HG03520 (cell line): ENCODE measurements around the gene NPPC.
"Not testable (repeated sequence)": the region's sequence is repeated elsewhere in the genome, so short reads cannot be mapped to it uniquely, and the experiment has no call there.

Experiments
- ATAC-seq: cut with Tn5 transposase; IDR thresholded peaks from one replicate; pipeline ENCODE4 v1.9.1; 2021; ENCODE audit warnings: mild to moderate bottlenecking, moderate library complexity; ENCODE audit not compliant: unreplicated experiment

The NPPC gene

DNA sequence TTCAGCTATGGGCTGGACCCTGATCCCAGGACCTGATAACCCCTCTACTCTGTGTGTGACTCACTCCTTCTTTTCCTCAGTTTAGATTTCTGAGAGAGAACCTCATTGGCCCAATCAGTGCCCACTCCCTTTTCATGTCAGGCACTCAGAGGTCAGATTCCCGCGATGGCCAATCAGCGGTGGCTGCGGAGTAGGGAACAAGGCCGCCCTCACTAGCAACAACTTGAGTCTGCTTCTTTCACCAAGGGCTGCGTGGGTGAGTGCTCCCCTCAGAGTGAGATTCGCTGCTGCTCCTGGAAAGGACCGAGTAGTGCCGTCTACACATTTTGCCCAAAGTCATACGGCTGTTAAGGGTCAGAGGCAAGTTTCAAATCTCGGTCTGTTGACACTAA, 34.7 kb downstream of the NPPC start:
- no peak for ATAC-seq

DNA sequence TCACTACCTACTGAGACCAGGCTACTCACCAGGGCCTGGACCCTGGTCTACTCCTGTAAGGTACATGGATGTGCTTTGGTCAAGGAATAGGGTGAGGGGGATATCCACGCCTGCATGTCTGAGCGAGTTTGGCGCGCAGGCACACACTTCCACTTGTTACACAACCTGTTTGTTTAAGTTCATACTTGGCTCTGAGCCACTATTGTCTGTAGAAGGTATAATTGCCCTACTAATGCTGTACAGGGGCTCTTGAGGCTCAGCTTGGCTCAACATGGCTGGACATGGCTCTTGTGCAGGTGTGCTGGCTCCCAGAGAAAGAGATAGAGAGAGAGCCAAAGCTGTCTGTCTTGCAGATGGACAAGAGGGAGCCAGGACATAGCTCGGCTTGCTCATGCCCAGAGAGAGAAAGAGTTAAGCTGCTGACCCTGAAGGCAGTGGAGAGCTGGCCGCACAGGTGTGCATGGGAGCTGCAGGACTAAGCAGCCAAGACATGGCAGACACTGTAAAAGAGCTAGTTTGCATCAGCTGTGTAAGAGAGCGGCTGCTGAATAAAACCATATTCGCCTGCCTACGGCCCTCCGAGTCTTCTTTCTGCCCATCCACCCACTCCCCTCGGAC, 35.2 kb downstream of the NPPC start:
- ATAC-seq, result no peak

DNA sequence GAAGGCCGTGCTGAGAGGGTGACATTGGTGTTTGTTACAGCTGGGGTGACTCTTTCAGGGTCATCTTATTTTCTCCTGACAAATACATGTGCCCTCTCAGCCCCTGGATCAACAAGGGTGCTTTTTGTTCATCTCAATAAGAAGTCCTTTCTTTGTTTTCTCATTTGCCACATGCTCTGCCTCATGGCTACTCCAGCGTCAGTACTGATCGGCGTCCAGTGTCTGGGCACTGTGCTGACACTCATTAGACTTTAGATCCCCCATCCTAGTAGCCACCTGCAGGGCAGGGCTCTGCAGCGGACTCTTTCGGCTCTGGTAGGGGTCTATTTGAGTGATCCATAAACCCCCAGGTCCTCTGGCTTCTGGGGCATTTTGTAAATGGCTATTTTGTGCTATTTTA, 38.4 kb downstream of the NPPC start:
- ATAC-seq, result no peak

DNA sequence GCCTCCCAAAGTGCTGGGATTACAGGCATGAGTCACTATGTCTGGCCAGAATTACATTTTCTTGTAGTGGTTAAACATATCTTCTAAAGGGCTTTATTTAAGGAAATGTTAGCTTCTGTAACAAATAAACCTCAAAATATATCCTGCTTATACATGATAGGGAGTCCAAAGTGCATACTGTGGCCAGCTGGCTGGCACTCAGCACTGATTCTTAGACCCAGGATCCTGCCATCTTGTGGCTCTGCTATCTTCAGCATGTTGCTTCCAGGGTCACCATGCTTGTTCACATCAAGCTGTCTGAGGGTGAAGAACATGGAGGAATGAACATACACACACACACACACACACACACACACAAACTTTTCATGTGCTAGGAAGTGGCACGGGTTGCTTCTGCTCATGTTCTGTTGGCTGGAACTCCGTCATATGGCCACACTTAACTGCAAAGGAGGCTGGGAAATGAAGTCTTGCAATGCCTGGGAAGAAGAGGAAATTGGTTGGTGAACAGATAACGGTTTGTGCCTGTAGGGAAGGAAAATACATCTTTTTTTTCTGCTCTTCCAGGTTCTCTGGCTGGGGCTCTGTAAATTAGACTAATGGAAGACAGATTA, 40.0 kb downstream of the NPPC start:
- ATAC-seq, result no peak

DNA sequence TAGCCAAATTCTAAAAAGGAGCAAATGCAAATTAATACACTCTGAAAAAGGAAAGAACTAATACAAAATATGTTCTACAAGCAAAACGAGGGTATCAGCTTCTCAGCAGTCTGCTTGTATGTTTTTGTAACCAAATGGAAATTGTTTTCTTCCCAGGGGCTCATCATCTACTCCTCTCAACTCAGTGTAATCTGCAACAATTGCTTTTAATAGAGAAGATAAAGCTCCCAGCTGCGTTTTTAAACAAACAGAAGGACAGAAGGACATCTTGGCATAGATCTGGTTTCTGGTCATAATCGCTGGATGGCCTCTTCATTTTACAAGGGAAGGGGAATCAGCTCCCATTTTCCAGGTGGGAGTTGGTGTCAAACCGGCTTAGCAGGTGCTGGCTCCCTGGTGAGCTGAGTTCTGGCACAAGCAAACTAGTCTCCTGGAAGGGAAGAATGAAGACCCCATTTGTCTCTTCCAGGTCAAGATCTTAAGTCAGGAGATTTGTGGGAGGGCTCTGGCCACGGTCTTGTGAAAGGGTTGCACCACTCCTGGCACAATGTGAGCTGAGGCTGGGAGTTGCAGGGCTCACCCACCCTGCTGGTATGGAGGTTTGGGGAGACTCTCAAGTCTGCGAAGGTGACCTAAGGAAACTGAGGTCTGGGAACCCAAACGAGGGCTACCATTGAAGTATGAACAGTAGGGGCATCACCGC, 41.6 kb downstream of the NPPC start:
- no peak for ATAC-seq

DNA sequence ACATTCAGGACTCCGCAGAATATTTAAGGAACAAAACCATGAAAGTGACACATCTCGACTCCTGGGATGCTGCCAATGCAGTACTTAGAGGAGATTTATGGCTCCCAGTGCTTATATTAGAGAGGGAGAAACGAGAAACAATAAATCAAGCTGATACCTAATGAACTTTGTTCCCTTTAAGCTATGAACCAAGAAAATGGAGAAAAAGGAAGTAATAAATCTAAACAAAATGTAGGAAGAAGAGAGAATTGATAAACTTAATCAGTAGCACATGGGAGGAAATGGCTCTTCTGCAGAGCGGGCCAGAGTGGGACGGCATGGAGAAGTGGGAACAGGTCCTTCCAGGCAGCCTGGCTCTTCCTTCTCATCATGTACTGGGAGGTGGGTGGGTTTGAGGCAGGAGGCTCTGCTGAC, 42.7 kb downstream of the NPPC start:
- ATAC-seq, result no peak

DNA sequence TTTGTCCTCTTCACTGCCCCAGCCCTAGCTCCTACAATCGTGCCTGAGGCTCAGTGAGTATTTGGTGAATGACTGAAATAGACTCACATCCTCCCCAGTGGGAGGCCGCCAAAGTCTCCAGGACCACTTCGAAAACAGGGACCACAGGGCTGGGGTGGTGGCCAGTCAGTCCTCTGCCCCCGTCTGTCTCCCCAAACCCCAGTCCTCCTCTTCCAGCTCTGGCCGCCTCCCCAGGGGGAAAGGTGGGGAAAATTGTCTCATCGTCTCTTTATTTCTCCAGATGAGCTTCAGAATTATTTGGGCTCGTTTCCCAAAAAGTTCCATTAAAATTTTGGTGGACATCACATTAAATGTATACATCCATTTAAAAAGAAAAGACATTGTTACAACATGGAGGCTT, 43.5 kb downstream of the NPPC start:
- no peak for ATAC-seq

DNA sequence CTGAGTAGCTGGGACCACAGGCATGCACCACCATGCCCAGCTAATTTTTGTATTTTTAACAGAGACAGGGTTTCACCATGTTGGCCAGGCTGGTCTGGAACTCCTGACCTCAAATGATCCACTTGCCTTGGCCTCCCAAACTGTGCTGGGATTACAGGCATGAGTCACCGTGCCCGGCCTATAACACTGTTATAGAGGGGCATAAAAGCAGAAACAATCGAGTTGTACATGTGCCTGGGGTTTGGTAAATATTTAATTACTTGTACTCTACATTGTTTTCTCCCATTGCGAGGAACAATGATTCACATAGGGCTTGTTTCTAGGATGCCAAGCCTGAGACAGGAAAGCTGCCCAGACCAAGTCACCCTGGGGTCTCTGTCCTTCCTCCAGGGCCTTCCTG, 45.8 kb downstream of the NPPC start:
- not testable (repeated sequence) for ATAC-seq

DNA sequence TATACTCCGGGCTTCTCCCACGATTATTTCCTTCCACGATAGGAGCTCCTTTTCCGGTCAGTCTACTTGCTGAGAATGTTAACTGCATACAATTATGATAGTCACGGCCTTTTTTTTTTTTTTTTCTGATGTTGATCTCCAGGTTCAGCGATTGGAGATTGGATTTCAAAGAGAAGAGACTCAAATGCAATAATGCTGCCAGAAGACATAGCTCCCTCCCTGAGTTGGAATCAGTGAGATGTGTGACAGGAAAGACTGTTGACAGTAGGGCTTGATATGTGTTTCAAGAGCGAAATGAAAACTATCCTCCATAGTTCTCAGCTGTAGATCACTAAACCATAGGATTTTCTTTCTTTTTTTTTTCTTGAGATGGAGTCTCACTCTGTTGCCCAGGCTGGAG, 47.0 kb downstream of the NPPC start:
- no peak for ATAC-seq

DNA sequence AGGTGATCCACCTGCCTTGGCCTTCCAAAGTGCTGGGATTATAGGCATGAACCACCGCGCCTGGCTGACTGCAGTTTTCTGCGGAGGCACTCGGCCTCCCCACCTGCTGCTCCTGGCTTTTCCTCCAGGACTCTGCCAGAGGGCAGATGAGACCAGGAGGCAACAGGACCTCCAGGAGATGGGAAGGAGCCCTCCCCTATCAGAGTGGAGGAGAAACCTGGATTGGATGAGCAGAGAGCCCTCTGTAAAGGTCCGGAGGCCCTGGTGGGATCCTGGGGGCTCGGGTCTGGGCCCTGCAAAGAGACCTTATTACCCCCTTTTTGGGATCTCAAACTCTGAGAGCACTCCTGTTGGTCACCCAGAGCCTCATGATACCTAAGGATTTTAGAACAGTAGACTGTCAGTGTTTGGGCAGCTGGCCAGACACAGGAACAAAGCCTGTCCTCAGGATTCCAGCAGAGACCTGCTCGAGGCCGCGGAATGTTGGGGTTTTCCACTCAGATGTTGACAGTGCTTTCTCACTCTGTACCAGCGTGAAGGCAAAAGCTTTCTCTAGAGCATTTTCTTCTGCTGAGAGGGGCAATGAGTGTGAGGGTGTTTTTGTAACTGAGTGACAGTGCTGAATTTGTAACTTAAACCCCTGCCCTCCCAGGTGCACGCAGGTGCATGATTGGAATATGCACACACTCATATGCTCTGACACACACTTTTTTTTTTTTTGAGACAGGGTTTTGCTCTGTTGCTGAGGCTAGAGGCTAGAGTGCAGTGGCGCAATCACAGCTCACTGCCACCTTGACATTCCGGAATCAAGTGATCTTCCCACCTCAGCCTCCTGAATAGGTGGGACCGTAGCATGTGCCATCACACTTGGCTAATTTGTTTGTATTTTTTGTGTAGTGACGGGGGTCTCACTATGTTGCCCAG, 48.4 kb downstream of the NPPC start:
- ATAC-seq, result no peak

DNA sequence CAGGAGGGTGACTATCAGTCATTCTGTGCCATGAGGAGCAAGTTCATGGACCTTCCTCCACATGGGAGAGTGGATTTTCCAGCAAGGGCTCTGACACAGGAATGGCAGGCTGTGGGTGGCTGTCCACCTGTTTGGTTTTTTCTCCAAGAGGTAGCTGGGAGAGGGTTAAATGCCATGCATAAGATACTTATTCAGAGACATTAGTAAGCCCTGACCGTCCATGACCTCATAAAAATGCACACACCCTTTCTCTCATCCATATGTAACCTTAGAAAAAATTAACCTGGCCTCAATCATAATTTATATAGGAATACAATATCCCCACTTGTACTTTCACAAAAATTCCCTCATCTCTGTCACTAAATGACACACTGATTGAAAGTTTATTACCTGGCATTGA, 51.3 kb downstream of the NPPC start:
- no peak for ATAC-seq
